Endodermal cell (in vitro differentiated cells): Measurements from ENCODE around the gene LRMDA. TPM values are rescaled to one million over a fixed set of nuclear protein-coding genes. Genes with fewer than 3 reads are reported as not detected.

Experiments
- DNase-seq: peaks from one replicate; pipeline ENCODE4 v3.0.0-alpha.2; 2017
- H3K27ac ChIP-seq: 2 replicates; pipeline ENCODE4 v1.5.1; 2013; ENCODE audit warnings: mild to moderate bottlenecking, low read depth, low read length, moderate library complexity
- H3K27me3 ChIP-seq: 2 replicates; pipeline ENCODE4 v1.6.1; 2013; ENCODE audit warnings: mild to moderate bottlenecking, low read length, moderate library complexity; ENCODE audit not compliant: insufficient read depth, control insufficient read depth, poor library complexity, severe bottlenecking
- H3K36me3 ChIP-seq: 2 replicates; pipeline ENCODE4 v1.7.0; 2013; ENCODE audit warnings: mild to moderate bottlenecking, low read length, moderate library complexity; ENCODE audit not compliant: control insufficient read depth, insufficient read depth
- H3K4me1 ChIP-seq: one replicate; pipeline ENCODE4 v1.7.0; 2013; ENCODE audit warnings: low read length; ENCODE audit not compliant: control insufficient read depth, insufficient read depth
- H3K4me3 ChIP-seq: 2 replicates; pipeline ENCODE4 v1.5.1; 2013; ENCODE audit warnings: mild to moderate bottlenecking, low read length, moderate library complexity
- H3K9ac ChIP-seq: 2 replicates; pipeline ENCODE4 v1.6.1; 2013; ENCODE audit warnings: mild to moderate bottlenecking, low read length, moderate library complexity; ENCODE audit not compliant: poor library complexity, severe bottlenecking; ENCODE audit errors: extremely low read depth
- H3K9me3 ChIP-seq: 2 replicates; pipeline ENCODE4 v1.6.1; 2013; ENCODE audit warnings: mild to moderate bottlenecking, low read length, moderate library complexity; ENCODE audit not compliant: control insufficient read depth
- H3K27ac Mint-ChIP-seq: 2 replicates; pipeline ENCODE4 v1.8.0; 2020; ENCODE audit warnings: mixed read lengths
- H3K27me3 Mint-ChIP-seq: 2 replicates; pipeline ENCODE4 v1.8.0; 2021; ENCODE audit warnings: mild to moderate bottlenecking, mixed read lengths; ENCODE audit not compliant: insufficient read depth
- H3K36me3 Mint-ChIP-seq: 2 replicates; pipeline ENCODE4 v1.8.0; 2020; ENCODE audit warnings: low read depth, mixed read lengths
- H3K4me1 Mint-ChIP-seq: 2 replicates; pipeline ENCODE4 v1.8.0; 2020; ENCODE audit warnings: mixed read lengths
- H3K4me3 Mint-ChIP-seq: 2 replicates; pipeline ENCODE4 v1.8.0; 2020; ENCODE audit warnings: mild to moderate bottlenecking, moderate library complexity, mixed read lengths
- H3K9me3 Mint-ChIP-seq: 2 replicates; pipeline ENCODE4 v1.8.0; 2020; ENCODE audit warnings: mild to moderate bottlenecking, mixed read lengths
- CTCF ChIP-seq: fragments of 200-600 bp; sonication (generic); conservative IDR thresholded peaks from 2 replicates; pipeline ENCODE4 v1.5.0; 2021; ENCODE audit warnings: antibody characterized with exemption, mild to moderate bottlenecking
- WGBS, 2 experiments: methylation state at CpG; one replicate each; pipeline versions ENCODE4 v1.1.5 to v1.1.7; 2013; ENCODE audit warnings: missing lambda C conversion rate in 2 of 2, mixed read lengths in 1 of 2; ENCODE audit not compliant: insufficient coverage in 1 of 2, insufficient read length in 1 of 2; 5-methylcytosine and 5-hydroxymethylcytosine counted together
- total RNA-seq, 2 donors: library from RNA; stranded (reverse); fragmentation: NEBNext Ultra II Directional in 1 of 2; extraction: Animal tissue kit (Norgen Biotek cat#: 25700) in 1 of 2; gene quantifications; 2 replicates in 1 of 2; 3 replicates in 1 of 2; pipeline ENCODE4 v1.2.1, GENCODE V29; 2021

Gene LRMDA
- total RNA-seq, 2 donors from 2014 or later, result 1.7 to 5.1 TPM

- H3K36me3 Mint-ChIP-seq, result no peaks in the 10 kb centered on the region
- H3K4me1 Mint-ChIP-seq, result peaks cover 38% of the 10 kb centered on the region
- Histone ChIP-seq H3K27me3 (no peaks in the 10 kb centered on the region), H3K4me3 (no peak overlapping the region), H3K4me1 (peaks cover 8% of the 10 kb centered on the region), H3K9ac (no peak overlapping the region), H3K27ac (no peak overlapping the region), H3K9me3 (peaks cover 18% of the 10 kb centered on the region), H3K36me3 (no peaks in the 10 kb centered on the region)
- DNase-seq, result no peak
- H3K9me3 Mint-ChIP-seq, result peaks cover 10% of the 10 kb centered on the region
- H3K27ac Mint-ChIP-seq, result no peak overlapping the region
- peaks cover under 1% of the 10 kb centered on the region for H3K27me3 Mint-ChIP-seq
- no peak overlapping the region for H3K4me3 Mint-ChIP-seq
- 57 to 82% methylated on average over 1 to 4 of the region's 4 CpGs for WGBS, 2 experiments
- no peak for TF ChIP-seq CTCF
These were observed 868.1 kb downstream of the LRMDA start for GRCh38 chr10:76299501-76299900.

- H3K4me1 Mint-ChIP-seq, result peaks cover 38% of the 10 kb centered on the region
- peaks cover 18% of the 10 kb centered on the region for H3K9me3 ChIP-seq
These were observed 869.8 kb downstream of the LRMDA start for GRCh38 chr10:76301211-76301610.

GRCh38 chr10:76301950-76302349, 870.5 kb downstream of the LRMDA start:
- peaks cover 18% of the 10 kb centered on the region for H3K9me3 ChIP-seq
- H3K27me3 ChIP-seq, result no peaks in the 10 kb centered on the region
- H3K9ac ChIP-seq, result no peak overlapping the region
- Mint-ChIP-seq H3K27ac (no peak overlapping the region), H3K4me3 (no peak overlapping the region), H3K4me1 (peaks cover 35% of the 10 kb centered on the region), H3K9me3 (peaks cover 10% of the 10 kb centered on the region), H3K36me3 (no peaks in the 10 kb centered on the region), H3K27me3 (peaks cover 2% of the 10 kb centered on the region)
- H3K36me3 ChIP-seq, result no peaks in the 10 kb centered on the region
- no peak overlapping the region for H3K27ac ChIP-seq
- TF ChIP-seq CTCF, result peak; percentile 32
- H3K4me3 ChIP-seq, result no peak overlapping the region
- no peak for DNase-seq
- H3K4me1 ChIP-seq, result peaks cover 5% of the 10 kb centered on the region
- 58 to 100% methylated on average over 1 to 3 of the region's 3 CpGs for WGBS, 2 experiments

More at GRCh38 chr10:76301211-76301610, 869.8 kb downstream of the LRMDA start:
- no peak for TF ChIP-seq CTCF
- H3K27ac Mint-ChIP-seq, result no peak overlapping the region
- H3K4me3 Mint-ChIP-seq, result no peak overlapping the region
- H3K27me3 Mint-ChIP-seq, result peaks cover 2% of the 10 kb centered on the region
- no peak overlapping the region for H3K9ac ChIP-seq
- H3K27ac ChIP-seq, result no peak overlapping the region
- peaks cover 10% of the 10 kb centered on the region for H3K9me3 Mint-ChIP-seq
- no peaks in the 10 kb centered on the region for H3K36me3 ChIP-seq
- H3K4me3 ChIP-seq, result no peak overlapping the region
- H3K4me1 ChIP-seq, result peaks cover 8% of the 10 kb centered on the region
- no peak for DNase-seq
- no peaks in the 10 kb centered on the region for H3K36me3 Mint-ChIP-seq
- 96 to 100% methylated on average over 2 to 4 of the region's 4 CpGs for WGBS, 2 experiments
- H3K27me3 ChIP-seq, result no peaks in the 10 kb centered on the region
